Measurements from ENCODE around the gene MYO1H.
A peak's percentile ranks its signal among the peaks of the same experiment; 100 is the strongest.

The MYO1H gene

GRCh38 chr12:109446869-109447268 is 99.2 kb downstream of the MYO1H start:
- no peak for TF ChIP-seq CTCF (conservative IDR thresholded peaks at IDR 0.05)
- peak overlapping the region; percentile 76 for H3K27ac ChIP-seq

- TF ChIP-seq CTCF (conservative IDR thresholded peaks at IDR 0.05): no peak
Measured at GRCh38 chr12:109447482-109447881, 99.8 kb downstream of the MYO1H start.

GRCh38 chr12:109448272-109448671 is 100.6 kb downstream of the MYO1H start:
- no peak for TF ChIP-seq CTCF (conservative IDR thresholded peaks at IDR 0.05)
- H3K27ac ChIP-seq: peak overlapping the region; percentile 29; the same call in 1 of the 2 replicates

More at GRCh38 chr12:109447482-109447881, 99.8 kb downstream of the MYO1H start:
- H3K27ac ChIP-seq: 0 out of 2 replicates have a peak overlapping the region, but pooled peaks have one; percentile 76

GRCh38 chr12:109448707-109449390 is 101.1 kb downstream of the MYO1H start:
- H3K27ac ChIP-seq: peak overlapping the region; percentile 29; the same call in 1 of the 2 replicates

GRCh38 chr12:109449845-109450532 is 102.3 kb downstream of the MYO1H start:
- TF ChIP-seq CTCF (conservative IDR thresholded peaks at IDR 0.05): peak; percentile 31

More at GRCh38 chr12:109448707-109449390, 101.1 kb downstream of the MYO1H start:
- TF ChIP-seq CTCF (conservative IDR thresholded peaks at IDR 0.05): no peak

GRCh38 chr12:109450980-109451379 is 103.3 kb downstream of the MYO1H start:
- no peak overlapping the region for H3K27ac ChIP-seq
- TF ChIP-seq CTCF (conservative IDR thresholded peaks at IDR 0.05): no peak

More at GRCh38 chr12:109449845-109450532, 102.3 kb downstream of the MYO1H start:
- no peak overlapping the region for H3K27ac ChIP-seq

- H3K27ac ChIP-seq: no peak overlapping the region
- TF ChIP-seq CTCF (conservative IDR thresholded peaks at IDR 0.05): no peak
Measured at GRCh38 chr12:109451400-109451799, 103.7 kb downstream of the MYO1H start.

Measured in VCaP (cell line).